Measurements from ENCODE around the gene PPEF2.
"Not testable (repeated sequence)": the region's sequence is repeated elsewhere in the genome, so short reads cannot be mapped to it uniquely, and the experiment has no call there.

Gene PPEF2

DNA sequence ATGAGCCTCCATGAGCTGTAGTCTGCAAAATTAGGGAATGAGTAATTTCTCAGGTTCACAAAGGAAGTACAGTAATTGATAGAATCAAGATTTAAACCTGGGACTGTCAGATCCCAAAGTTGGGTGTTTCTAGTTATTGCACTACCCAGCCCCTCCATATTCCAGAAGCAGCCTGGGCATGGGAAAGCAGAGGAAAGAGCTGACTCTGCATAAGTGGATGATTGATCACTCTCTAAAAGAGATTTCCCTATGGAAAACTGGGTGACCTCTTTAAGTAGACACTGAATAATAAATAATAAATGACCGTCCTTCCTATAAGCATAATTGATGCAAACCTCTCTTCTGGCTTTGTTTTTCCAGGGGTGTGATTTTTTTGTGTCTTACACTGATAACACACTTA lies 33.4 kb upstream of the PPEF2 start:
- TF ChIP-seq CTCF (IDR thresholded peaks at IDR 0.05; ENCODE audit: extremely low read depth, insufficient read depth, missing control alignments), result no peak
- no peak for DNase-seq (ENCODE audit: low spot score)
- in situ Hi-C loops (cut with MboI; ENCODE audit: low pct_unique_long_range_greater_than_20kb, low sequenced_read_pairs, unreplicated experiment), result no loop called here

DNA sequence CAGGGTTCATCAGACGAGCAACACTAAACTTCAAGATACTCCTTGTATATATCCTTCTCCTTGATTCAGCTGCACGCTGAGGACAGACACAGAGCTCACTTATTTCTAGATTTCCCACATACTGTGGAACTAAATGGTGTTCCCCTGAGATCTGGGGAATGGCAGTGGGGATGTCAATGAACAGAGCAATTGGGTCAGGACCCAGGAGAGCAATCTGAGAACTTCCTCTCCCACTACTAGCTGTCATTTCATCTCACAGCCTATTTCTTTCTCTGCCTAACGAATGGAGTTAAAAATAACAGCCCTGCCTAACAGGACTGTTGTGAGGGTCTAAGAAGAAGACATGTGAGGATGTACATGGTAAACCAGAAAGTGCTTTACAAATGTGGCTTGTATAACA lies 27.9 kb upstream of the PPEF2 start:
- TF ChIP-seq CTCF (IDR thresholded peaks at IDR 0.05; ENCODE audit: extremely low read depth, insufficient read depth, missing control alignments), result no peak
- no peak for DNase-seq (ENCODE audit: low spot score)
- in situ Hi-C loops (cut with MboI; ENCODE audit: low pct_unique_long_range_greater_than_20kb, low sequenced_read_pairs, unreplicated experiment), result no loop called here

DNA sequence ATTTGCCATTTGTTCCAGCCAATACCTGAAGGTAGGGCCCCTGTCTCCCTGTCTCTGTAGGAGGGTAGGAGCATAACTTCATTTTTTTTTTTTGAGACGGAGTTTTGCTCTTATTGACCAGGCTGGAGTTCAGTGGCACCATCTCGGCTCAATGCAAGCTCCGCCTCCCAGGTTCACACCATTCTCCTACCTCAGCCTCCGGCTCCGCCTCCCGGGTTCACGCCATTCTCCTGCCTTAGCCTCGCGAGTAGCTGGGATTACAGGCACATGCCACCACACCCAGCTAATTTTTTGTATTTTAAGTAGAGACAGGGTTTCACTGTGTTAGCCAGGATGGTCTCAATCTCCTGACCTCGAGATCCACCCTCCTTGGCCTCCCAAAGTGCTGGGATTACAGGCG lies 22.7 kb upstream of the PPEF2 start:
- not testable (repeated sequence) for DNase-seq (ENCODE audit: low spot score)
- in situ Hi-C loops (cut with MboI; ENCODE audit: low pct_unique_long_range_greater_than_20kb, low sequenced_read_pairs, unreplicated experiment), result loop anchor here (25.0 kb wide), 1 partner anchor 137 kb away; the partner anchor contains the start of gene ART3

GRCh38 chr4:75924309-75924827 lies 22.1 kb upstream of the PPEF2 start:
- DNase-seq (ENCODE audit: low spot score), result no peak
- TF ChIP-seq CTCF (IDR thresholded peaks at IDR 0.05; ENCODE audit: extremely low read depth, insufficient read depth, missing control alignments), result no peak
- in situ Hi-C loops (cut with MboI; ENCODE audit: low pct_unique_long_range_greater_than_20kb, low sequenced_read_pairs, unreplicated experiment), result loop anchor here (25.0 kb wide), 1 partner anchor 138 kb away; the partner anchor contains the start of gene ART3

- no peak for TF ChIP-seq CTCF (IDR thresholded peaks at IDR 0.05; ENCODE audit: extremely low read depth, insufficient read depth, missing control alignments)
- in situ Hi-C loops (cut with MboI; ENCODE audit: low pct_unique_long_range_greater_than_20kb, low sequenced_read_pairs, unreplicated experiment), result loop anchor here (25.0 kb wide), 1 partner anchor 140 kb away; the partner anchor contains the start of gene ART3
- DNase-seq (ENCODE audit: low spot score), result no peak
These were observed 20.3 kb upstream of the PPEF2 start for GRCh38 chr4:75922588-75922987.

GRCh38 chr4:75921910-75922309 lies 19.7 kb upstream of the PPEF2 start:
- in situ Hi-C loops (cut with MboI; ENCODE audit: low pct_unique_long_range_greater_than_20kb, low sequenced_read_pairs, unreplicated experiment), result loop anchor here (25.0 kb wide), 1 partner anchor 140 kb away; the partner anchor contains the start of gene ART3
- TF ChIP-seq CTCF (IDR thresholded peaks at IDR 0.05; ENCODE audit: extremely low read depth, insufficient read depth, missing control alignments), result no peak

GRCh38 chr4:75920327-75920726 lies 18.1 kb upstream of the PPEF2 start:
- no peak for TF ChIP-seq CTCF (IDR thresholded peaks at IDR 0.05; ENCODE audit: extremely low read depth, insufficient read depth, missing control alignments)
- DNase-seq (ENCODE audit: low spot score), result no peak
- in situ Hi-C loops (cut with MboI; ENCODE audit: low pct_unique_long_range_greater_than_20kb, low sequenced_read_pairs, unreplicated experiment), result loop anchor here (25.0 kb wide), 1 partner anchor 142 kb away; the partner anchor contains the start of gene ART3

More at GRCh38 chr4:75921910-75922309, 19.7 kb upstream of the PPEF2 start:
- DNase-seq (ENCODE audit: low spot score), result no peak

Data from GM13977 (cell line).